Brain microvascular endothelial cell (primary cell): ENCODE measurements around the gene CDX2.

Experiments used
- DNase-seq: peaks from one replicate; pipeline ENCODE4 v3.0.0-alpha.2; 2020
- H3K27ac ChIP-seq: fragments of 250-450 bp; sonication (Bioruptor Pico); 2 replicates; pipeline ENCODE4 v1.5.1; 2020; ENCODE audit warnings: mild to moderate bottlenecking, moderate library complexity
- H3K27me3 ChIP-seq: fragments of 250-450 bp; sonication (Bioruptor Pico); replicated peaks from 2 replicates; pipeline ENCODE4 v1.5.1; 2020; ENCODE audit warnings: mild to moderate bottlenecking
- H3K36me3 ChIP-seq: fragments of 250-450 bp; sonication (Bioruptor Pico); replicated peaks from 2 replicates; pipeline ENCODE4 v1.5.1; 2020; ENCODE audit warnings: mild to moderate bottlenecking
- H3K4me3 ChIP-seq: 2 replicates; pipeline ENCODE4 v1.5.1; 2011; ENCODE audit warnings: low read depth, mild to moderate bottlenecking, control low read depth, low read length, moderate library complexity
- in situ Hi-C: cut with HindIII; loops from 2 replicates; pipeline ENCODE4 v1.10.0; 2017; ENCODE audit warnings: low sequenced_read_pairs, low pct_ligation_motif_present
- TF ChIP-seq, protein P1 (sequence below): IDR thresholded peaks from 2 replicates; pipeline ENCODE4 v1.5.1; 2011; ENCODE audit warnings: low read depth, mild to moderate bottlenecking, moderate library complexity, low read length, control low read depth, inconsistent platforms; ENCODE audit errors: missing control alignments

CDX2 gene

DNA sequence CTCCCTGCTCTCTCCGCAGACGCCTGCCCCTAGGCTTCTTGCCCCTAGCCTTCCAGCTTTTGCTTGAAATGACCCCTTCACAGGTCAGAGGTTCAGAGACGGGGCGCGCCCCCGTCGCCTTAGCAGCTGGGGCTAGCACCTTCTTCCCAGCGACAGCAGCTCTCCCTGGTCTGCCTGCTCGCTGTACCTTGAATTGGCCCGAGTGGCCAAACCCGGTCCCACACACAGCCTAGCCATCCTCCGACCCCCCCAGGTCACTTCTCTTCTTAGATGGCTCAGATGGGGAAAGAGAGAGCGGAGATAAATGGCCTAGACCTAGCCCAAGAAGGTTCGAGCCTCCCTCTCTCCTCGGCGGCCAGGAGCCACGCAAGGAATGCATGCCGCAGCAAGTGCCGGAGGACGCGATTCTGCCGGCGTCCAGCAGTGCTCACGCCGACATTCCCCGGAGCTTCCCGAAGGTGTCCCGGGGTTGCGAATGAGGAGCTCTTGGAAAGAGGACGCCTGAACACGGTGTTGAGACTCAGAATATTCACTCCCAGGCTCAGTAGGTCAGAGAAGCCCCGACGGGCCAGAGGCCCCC is 1.3 kb downstream of the CDX2 start:
- H3K27me3 ChIP-seq, result peaks cover 97% of the 10 kb centered on the region
- H3K36me3 ChIP-seq, result no peaks in the 10 kb centered on the region
- H3K27ac ChIP-seq, result no peak overlapping the region
- TF ChIP-seq, protein P1, sequence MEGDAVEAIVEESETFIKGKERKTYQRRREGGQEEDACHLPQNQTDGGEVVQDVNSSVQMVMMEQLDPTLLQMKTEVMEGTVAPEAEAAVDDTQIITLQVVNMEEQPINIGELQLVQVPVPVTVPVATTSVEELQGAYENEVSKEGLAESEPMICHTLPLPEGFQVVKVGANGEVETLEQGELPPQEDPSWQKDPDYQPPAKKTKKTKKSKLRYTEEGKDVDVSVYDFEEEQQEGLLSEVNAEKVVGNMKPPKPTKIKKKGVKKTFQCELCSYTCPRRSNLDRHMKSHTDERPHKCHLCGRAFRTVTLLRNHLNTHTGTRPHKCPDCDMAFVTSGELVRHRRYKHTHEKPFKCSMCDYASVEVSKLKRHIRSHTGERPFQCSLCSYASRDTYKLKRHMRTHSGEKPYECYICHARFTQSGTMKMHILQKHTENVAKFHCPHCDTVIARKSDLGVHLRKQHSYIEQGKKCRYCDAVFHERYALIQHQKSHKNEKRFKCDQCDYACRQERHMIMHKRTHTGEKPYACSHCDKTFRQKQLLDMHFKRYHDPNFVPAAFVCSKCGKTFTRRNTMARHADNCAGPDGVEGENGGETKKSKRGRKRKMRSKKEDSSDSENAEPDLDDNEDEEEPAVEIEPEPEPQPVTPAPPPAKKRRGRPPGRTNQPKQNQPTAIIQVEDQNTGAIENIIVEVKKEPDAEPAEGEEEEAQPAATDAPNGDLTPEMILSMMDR, result no peak
- no peak overlapping the region for H3K4me3 ChIP-seq
- DNase-seq, result no peak
- in situ Hi-C loops, result no loop called here

DNA sequence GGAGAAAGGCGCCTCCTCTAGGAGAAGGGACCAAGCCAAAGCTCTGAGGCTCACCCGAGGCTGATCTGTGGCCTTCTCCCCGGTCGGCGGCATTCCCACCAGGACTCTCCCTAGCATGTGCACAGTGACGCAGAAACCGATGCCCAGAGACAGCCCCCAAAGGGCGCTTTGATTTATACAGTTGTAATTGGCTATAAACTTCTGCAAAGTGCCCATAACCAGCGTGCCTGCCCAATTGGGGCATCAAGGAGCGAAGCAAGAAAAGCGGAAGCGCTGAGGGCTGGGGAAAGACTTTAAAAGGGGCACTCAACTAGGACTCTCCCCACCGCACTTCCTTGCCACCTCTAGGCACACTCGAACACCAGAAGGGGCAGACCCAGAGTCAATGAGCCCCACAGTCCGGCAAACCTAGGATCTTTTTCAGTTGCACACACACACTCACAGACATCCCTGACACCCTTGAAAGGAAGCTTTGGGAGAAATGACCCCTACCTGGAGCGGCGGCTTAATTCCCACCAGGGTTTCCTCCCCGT is 1.8 kb downstream of the CDX2 start:
- TF ChIP-seq, protein P1, result no peak
- H3K27me3 ChIP-seq, result peaks cover 96% of the 10 kb centered on the region
- no peaks in the 10 kb centered on the region for H3K36me3 ChIP-seq
- in situ Hi-C loops, result no loop called here
- DNase-seq, result no peak
- H3K27ac ChIP-seq, result no peak overlapping the region
- no peak overlapping the region for H3K4me3 ChIP-seq

- Histone ChIP-seq H3K27ac (no peak overlapping the region), H3K36me3 (no peaks in the 10 kb centered on the region), H3K27me3 (peaks cover 94% of the 10 kb centered on the region), H3K4me3 (no peak overlapping the region)
- no peak for DNase-seq
- TF ChIP-seq, protein P1, result no peak
- in situ Hi-C loops, result no loop called here
Observed at GRCh38 chr13:27966641-27967202, 2.4 kb downstream of the CDX2 start.

DNA sequence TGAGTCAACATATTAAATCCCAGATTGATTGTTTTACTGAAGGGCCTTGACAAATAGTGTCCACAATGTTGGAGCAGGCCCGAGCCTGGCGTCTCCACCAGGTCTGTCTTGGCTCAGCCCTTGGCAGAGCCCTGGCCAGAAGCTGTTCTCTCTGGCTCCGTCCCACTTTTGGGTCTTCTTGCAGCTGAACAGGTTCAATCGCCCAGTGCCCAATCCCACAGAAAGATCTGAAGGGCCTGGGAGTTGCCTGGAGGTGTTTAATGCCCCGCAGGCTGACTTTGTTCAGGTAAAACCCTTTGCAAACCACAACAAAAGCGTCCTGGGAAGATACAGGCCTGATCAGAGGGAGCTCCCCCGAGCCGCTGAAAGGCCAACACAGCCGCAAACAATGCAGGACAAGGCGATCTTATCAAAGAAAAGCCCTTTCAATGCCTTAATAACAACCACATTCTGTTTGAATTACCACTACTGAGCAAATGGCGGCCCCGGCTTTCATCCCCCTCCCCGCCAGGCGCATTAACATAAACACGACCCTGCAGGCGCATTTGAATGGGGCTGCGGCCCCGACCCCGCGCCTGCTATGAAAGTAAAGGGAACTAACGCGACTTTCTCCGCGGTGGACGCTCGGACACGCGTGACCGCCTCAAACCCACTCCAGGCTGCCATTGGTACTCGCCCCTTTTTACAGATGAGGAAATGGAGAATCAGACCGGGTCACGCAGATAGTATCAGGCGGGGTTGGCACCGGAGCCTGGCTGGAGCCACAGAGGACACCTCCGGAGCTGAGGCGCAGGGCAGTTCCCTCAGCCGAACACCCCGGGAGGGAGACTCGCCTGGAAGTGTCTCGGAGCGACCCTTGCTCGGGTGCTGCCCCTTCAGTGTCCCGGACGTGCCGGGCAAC is 3.1 kb downstream of the CDX2 start:
- H3K27ac ChIP-seq, result no peak overlapping the region
- H3K36me3 ChIP-seq, result no peaks in the 10 kb centered on the region
- peaks cover 94% of the 10 kb centered on the region for H3K27me3 ChIP-seq
- DNase-seq, result no peak
- in situ Hi-C loops, result no loop called here
- TF ChIP-seq, protein P1, result no peak
- no peak overlapping the region for H3K4me3 ChIP-seq

DNA sequence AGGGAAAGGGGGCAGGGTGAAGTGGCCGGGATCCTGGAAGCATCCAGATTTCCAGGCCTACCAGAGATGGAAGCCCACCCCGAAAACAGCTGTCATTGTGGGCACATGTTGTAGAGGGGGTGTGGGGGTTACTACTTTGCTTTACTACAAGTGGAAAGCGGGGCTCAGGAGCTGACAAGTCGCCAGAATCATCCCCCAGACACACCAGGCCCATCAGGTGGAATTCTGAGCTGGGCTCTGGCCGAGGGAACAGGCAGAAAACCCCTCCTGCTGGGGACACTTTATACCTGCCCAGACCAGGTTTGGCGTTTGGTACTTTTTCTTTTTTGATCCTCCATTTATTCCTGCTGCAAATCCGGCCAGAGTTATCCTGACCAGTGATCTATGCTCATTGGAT is 3.8 kb downstream of the CDX2 start:
- no peak for DNase-seq
- Histone ChIP-seq H3K4me3 (no peak overlapping the region), H3K27ac (no peak overlapping the region), H3K36me3 (no peaks in the 10 kb centered on the region), H3K27me3 (peaks cover 94% of the 10 kb centered on the region)
- TF ChIP-seq, protein P1, result no peak
- in situ Hi-C loops, result no loop called here
